GM19324 (cell line): ENCODE measurements around the gene CHCT1.
"Not testable (repeated sequence)": the region's sequence is repeated elsewhere in the genome, so short reads cannot be mapped to it uniquely, and the experiment has no call there.

ENCODE experiments used
- ATAC-seq: cut with Tn5 transposase; IDR thresholded peaks from one replicate; pipeline ENCODE4 v1.9.1; 2021; ENCODE audit warnings: mild to moderate bottlenecking, moderate library complexity; ENCODE audit not compliant: unreplicated experiment, low FRiP score

CHCT1 gene

DNA sequence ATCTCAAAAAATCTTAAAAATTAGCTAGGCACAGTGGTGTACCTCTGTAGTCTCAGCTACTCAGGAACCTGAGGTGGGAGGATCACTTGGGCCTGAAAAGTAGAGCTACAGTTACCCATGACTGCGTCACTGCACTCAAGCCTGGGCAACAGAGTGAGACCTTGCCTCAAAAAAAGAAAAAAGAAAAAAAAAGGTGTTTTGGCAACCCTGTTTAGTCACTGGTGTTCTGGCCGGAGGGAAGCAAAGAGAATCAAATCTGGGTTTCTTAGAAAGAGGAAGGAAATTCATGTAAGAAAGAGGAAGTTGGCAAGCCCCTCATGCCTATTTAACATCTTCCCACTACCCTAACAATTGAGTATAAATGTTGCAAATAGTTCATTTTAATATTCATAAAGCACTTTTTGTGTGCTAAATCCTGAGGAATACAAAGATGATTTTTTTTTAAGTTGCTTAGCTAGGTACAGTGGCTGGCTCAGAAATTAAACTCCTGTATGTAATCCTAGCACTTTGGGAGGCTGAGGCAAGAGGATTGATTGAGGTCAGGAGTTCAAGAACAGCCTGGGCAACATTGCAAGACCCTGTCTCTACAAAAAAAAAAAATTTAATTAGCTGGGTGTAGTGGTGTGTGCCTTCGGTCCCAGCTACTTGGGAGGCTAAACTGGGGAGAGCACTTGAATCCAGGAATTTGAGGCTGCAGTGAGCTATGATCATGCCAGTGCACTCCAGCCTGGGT is 23.9 kb upstream of the CHCT1 start:
- no peak for ATAC-seq

DNA sequence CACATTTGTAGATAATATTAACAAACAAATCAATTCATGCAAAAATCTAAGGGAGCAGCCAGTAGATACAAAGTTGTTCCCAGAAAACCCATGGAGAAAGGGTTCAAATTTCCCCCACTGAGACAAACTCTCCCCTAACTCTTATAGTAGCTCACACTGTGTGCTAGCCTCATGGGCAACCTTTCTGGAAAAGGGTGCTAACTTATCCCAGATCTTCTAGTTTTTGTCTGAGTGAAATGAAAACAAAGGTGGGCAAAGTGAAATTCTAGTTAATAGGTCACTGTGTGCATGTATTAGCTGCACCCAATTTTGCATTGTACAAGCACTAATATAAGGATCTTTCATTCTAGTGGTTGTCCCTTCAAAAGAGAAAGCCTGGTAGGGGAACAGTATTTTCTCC is 20.5 kb upstream of the CHCT1 start:
- ATAC-seq = no peak

DNA sequence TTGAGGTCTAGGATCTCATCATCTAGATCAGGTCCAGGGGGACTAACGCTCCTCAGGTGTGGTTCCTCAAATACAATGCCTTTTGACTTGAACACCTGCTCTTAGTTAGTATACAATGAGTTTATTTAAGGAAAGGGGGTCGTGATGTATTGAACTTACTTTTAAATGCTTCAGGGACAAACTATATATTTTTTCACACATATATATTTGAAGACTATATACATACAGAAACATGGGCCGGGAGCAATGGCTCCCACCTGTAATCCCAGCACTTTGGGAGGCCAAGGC is 18.8 kb upstream of the CHCT1 start:
- ATAC-seq = no peak

DNA sequence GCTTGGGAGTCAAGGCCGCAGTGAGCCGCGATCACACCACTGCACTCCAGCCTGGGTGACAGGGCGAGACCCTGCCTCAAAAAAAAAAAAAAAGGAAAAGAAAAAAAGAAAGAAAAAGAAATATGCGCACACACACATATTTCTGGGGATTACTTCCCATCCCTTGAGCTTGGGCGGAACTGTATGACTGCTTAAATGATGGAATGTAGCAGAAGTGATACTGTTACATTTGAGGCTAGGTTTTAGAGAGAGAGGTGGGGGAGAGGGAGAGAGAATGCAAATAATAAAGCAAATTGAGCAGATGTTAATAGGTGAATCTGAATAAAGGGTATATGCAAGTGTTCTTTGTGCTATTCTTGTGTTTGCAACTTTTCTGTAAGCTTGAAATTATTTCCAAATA is 18.3 kb upstream of the CHCT1 start:
- no peak for ATAC-seq

DNA sequence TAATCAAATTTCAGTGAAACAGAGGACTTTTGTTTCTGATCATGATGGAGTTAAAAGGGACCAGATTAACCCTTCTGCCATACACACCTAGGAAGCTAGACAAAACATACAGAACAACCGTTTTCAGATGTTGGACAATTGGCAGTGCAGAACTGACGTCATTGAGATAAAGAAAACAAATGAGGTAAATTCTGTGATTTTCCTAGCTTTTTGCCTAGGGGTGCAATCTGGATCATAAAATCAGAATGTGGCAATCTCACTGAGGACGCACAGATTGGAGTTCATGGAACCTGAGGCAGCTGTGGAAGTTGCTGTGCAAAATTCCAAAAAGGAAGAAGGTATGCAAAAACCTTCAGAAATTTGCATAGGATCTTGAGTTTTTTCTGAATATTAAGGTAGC is 15.4 kb upstream of the CHCT1 start:
- no peak for ATAC-seq

DNA sequence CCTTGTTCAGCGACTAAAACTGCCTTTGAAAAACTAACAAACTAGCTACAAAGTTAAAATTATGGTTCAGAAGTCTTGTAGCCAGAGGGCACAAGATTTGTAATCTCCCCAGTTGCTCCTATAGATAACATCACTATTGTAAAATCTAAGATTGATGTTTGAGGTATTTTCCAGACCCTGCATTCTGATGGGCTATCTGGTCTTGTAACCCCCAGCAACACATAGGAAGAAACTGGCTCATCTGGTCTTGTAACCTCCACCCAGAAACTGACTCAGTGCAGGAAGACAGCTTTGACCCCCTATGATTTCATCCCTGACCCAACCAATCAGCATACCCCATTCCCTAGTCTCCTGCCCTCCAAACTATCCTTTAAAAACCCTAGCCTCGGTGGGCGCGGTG is 12.3 kb upstream of the CHCT1 start:
- ATAC-seq = no peak

DNA sequence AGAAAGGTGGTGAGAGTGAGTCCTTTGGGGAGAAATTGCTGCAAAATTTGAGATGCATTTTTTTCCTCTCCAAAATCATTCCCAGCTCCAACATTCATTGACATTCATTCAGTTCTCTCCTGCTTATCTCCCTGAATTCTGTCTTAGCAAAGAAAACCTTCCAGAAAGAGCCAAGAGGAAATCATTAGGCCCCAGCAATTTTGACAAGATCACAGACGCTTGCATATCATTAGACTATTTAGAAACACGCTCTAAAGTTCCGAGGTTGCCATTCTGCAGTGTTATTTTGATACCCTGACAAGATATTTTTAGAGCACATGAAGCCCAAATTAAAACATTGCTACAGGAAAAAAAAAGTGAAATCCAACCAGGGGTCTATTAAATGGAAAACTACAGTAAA is 9.6 kb upstream of the CHCT1 start:
- no peak for ATAC-seq

DNA sequence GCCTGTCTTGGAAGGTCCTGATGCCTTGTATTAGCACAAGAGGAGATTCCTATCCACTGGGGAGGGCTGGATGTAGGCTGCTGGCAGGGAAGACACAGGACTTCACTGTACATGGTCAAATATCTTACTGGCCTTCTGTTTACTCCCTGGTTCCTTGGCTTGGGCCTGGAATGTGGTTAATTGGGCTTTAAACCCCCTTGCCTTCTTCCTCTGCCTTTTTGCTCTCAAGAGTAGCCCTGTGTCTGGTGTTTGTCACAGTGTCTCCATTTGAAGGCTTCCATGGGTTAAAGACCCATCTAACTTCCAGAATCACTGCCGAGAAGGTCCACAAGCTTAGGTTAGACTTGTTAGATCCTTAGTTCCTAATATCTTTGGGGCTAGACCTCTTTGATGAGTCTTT is 7.1 kb upstream of the CHCT1 start:
- no peak for ATAC-seq

DNA sequence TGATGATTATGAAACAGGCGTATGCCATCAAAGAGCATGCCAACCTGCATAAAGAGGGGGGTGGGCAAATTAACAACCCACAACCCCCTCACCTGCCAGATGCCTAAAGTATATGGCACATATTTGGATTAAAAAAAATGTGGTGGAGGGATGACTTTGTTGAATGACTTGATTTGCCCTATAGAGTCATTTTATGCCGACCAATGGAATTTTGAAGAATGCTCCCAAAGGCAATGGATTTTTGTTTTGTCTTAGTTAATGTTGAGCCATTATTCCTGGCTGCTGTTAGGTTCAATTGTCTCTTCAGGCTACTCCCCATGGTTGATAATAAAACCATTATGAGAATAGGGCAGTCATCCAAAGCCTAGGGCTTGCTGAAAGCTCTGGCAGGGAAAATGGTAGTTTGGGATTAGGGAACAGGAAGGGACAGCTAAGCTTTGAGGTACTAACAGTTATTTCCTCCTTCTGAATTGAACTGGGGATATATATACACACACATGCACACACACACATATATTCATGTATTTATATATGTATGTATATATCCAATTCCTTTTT is 5.8 kb upstream of the CHCT1 start:
- no peak for ATAC-seq

DNA sequence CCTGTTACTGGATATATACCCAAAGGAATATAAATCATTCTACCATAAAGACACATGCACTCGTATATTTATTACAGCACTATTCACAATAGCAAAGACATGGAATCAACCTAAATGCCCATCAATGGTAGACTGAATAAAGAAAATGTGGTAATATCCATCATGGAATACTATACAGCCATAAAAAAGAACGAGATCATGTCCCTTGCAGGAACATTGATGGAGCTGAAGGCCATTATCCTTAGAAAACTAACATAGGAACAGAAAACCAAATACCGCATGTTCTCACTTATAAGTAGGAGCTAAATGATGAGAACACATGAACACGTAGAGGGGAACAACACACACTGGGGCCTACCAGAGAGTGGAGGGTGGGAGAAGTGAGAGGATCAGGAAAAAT is 3.3 kb upstream of the CHCT1 start:
- not testable (repeated sequence) for ATAC-seq

DNA sequence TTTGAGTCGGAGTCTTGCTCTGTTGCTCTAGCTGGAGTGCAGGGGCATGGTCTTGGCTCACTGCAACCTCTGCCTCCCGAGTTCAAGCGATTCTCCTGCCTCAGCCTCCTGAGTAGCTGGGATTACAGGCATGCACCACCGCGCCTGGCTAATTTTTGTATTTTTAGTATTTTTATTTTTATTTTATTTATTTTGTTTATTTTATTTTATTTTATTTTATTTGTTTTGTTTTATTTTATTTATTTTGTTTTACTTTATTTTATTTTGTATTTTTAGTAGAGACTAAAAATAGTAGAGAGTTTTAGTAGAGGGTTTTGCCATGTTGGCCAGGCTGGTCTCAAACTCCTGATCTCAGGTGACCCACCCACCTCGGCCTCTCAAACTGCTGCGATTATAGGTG is 2.4 kb upstream of the CHCT1 start:
- not testable (repeated sequence) for ATAC-seq

DNA sequence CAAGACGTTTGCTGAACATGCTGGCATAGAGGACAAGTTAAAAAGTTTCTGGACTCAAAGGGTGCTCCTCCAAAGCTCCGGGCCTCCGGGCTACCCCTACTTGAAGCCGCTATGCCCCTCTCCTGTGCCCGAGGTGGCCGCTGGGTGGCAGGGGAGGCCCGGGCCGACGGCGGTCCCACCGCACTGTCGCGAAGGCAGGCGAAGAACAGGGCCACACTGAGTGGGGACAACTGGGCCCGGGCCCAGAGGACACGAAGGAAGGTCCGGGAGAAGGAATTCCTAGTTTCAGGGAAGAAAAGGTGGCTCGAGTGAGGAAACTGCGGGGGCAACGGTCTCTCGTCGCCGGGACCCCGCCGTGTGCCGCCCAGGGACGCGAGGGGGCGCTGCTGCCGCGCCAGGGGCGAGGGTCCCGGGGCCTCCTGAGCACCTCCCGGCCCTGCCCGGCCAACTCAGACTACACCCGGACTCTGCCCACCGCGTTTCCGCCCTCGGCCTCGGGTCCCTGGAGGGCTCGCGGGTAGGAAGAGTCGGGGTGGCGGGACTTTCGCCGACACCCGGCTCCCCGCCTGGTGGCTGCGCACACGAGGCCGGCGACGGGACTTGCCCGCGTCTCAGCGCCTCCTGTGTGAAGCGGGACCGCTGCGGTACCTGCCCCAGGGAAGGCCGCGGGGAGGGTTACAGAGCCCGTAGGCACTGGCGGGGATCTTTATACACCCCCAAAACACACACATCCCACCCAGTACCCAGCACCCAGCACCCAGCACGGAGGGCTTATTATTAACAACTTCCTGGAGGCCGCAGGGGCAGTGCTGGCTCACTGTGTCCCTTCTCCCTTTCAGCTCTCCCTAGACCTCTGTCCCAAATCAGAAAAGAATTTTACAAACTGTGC is 772 bp upstream of the CHCT1 start:
- peak; percentile 87 for ATAC-seq

DNA sequence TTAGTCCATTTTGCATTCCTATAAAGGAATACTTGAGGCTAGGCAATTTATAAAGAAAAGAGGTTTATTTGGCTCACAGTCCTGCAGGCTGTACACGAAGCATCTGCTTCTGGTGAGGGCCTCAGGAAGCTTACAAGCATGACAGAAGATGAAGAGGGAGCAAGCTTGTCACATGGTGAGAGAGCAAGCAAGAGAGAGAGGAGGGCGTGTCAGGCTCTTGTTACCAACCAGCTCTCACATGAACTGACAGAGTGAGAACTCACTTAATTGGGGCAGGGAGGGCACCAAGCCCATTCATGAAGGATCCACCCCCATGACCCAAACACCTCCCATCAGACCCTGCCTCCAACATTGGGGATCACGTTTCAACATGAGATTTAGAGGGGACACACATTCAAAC is 1.6 kb downstream of the CHCT1 start:
- ATAC-seq = no peak

DNA sequence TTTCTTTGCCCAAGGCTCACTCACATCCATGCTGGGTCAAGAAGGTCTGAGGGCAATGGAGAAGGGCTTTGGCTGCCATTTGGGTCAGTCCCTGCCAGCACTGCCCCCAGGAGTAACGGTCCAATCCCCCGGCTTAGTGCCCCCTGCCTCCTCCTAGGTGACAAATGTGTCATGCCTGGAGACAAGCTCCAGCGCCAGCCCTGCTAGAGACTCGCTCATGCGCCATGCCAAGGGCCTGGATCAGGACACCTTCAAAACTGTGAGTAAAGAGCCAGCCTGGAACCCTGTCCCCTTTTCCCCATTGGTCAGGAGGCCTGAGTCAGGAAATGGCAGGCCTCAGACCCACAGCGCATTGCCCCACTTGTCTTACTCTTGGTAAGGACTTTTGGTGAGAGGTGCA is 3.3 kb downstream of the CHCT1 start:
- no peak for ATAC-seq

DNA sequence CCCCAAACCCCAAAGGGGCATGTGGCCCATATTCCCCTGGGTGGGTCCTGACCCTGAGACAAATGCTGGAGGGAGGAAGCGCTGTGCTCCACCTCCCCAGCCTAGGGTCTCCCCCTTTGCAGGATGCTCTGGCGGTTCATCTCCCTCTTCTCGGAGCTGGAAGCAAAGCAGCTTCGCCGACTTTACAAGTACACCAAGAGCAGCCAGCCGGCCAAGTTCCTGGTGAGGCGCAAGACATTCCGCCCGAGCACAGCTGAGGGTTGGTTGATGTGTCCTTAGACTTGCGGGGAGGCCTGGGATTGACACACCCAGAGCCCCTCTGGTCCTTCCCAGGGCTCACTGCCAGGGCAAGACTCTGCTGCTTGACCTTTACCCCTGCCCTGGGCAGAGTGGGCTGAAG is 4.3 kb downstream of the CHCT1 start:
- no peak for ATAC-seq

DNA sequence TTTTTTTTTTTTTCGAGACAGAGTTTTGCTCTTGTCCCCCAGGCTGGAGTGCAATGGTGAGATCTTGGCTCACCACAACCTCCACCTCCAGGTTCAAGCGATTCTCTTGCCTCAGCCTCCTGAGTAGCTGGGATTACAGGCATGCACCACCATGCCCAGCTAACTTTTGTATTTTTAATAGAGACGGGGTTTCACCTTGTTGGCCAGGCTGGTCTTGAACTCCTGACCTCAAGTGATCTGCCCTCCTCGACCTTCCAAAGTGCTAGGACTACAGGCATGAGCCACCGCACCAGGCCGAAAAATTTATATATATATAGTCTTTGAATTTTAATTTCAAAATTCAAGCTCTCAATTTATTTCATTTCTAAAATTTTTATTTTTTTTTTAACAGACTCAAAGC is 6.2 kb downstream of the CHCT1 start:
- ATAC-seq = not testable (repeated sequence)

DNA sequence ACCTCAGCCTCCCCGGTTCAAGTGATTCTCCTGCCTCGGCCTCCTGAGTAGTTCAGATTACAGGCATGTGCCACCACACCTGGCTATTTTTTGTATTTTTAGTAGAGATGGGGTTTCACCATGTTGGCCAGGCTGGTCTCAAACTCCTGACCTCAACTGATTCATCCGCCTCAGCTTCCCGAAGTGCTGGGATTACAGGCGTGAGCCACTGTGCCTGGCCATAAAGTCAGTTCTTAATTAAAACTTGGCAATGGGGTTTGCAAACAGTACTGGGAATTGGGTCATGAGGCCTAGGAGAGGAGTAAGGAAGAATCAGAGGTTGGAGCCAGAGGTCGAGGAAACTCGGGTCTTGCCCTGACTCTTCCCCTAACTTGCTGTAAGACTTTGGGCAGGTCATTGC is 8.3 kb downstream of the CHCT1 start:
- not testable (repeated sequence) for ATAC-seq

DNA sequence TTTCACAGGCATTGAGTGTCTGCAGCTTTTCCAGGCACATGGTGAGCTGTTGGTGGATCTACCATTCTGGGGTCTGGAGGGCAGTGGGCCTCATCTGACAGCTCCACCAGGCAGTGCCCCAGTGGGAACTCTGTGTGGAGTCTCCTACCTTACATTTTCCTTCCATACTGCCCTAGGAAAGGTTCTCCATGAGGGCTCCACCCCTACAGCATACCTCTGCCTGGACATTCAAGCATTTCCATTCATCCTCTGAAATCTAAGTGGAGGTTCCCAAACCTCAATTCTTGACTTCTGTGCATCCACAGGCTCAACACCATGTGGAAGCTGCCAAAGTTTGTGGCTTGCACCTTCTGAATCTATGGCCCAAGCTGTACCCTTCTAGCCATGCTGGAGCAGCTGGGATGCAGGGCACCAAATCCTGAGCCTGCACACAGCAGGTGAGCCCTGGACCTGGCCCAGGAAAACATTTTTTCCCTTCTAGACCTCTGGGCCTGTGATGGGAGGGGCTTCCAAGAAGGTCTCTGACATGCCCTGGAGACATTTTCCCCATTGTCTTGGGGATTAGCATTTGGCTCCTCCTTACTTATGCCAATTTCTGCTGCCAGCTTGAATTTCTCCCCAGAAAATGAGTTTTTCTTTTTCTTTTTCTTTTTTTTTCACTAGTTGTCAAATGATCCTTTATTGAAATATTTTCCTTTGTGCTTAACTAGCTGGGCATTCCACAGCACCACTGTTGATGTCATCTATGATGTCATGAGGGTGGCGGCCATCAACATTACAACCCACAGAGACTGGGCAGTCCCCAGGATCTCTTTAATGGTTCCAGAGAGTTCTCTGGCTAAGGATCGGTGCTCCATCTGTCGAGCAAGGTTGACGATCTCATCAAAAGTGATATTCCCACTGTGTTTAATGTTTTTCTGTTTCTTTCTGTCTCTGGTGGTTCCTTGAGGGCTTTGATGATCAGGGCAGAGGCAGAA is 11.0 kb downstream of the CHCT1 start:
- ATAC-seq = not testable (repeated sequence)

DNA sequence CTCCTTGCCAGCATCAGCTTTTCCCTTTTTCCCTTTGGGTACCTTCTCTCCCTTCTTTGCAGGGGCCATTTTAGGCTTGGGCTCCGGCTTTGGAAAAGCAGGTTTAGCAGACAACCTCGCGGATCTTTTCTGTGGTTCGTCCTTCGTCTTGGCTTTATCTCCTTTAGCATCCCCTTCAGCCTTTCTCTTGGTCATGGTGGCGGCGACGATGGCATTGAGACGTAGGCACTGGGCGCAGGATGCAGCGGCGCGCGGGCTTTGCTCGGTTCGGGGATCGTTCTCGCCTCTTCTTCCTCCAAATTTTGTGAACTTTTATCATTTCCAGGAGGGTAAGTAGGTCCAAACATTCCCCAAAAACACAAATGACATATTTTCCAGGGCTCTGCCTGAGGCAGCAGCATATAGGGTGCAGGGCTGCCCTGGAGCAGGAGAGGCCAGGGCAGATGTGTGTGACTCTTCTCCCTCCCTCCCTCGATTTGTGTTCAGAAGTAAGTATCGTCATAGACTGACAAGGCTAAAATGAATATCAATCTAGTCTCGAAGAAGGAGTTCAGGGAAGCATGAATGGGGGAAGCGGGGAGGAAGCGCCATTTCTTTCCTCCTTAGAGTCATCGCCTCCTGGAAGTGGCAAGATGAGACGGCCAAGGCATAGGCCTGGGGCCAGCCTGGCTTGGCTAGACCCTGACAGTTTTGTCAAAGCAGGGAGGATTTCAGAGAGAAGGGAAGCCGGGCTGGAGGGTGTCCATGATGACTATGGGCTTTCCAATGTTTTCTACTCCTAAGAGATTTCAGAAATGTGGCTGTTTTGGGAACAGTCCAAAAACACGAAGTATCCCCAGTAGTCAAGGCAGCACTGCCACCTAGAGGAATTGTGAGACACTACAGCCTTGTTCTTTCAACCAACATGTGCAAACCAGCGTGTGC is 13.2 kb downstream of the CHCT1 start:
- ATAC-seq = no peak

DNA sequence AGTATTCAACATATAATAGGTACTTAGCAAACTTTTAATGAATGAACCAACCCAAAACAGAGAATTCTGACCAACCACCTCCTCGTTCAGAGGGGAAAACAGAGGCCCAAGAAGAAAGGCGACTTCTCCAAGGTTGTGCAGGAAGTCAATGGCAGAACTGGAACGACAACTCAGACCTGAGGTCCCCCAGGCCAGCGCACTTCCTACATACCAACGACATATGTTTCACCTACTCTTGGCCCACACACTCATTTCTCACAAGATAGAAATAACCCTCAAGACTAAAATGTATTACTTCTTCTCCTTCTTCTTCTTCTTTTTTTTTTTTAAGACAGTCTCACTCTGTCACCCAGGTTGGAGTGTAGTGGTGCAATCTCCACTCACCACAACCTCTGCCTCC is 14.4 kb downstream of the CHCT1 start:
- ATAC-seq = no peak
